A673 (cell line): Measurements from ENCODE around the gene REN. TPM values are rescaled to one million over a fixed set of nuclear protein-coding genes. Genes with fewer than 3 reads are reported as not detected.

ENCODE experiments used
- BruUV-seq: library from RNA; stranded (reverse); fragments of 400-500 nt; replicated peaks from 2 replicates; lab custom pipeline; 2021; lab: Mats Ljungman, UMichigan
- CTCF ChIA-PET: fragments of 300-600 bp; sonication (Branson Sonifier 250); formaldehyde crosslinking; loops from one replicate; lab custom pipeline; 2022; ENCODE audit warnings: antibody characterized with exemption; lab: Charles Lee
- POLR2A ChIA-PET: fragments of 300-600 bp; sonication (Branson Sonifier 250); formaldehyde crosslinking; loops from one replicate; lab custom pipeline; 2022; ENCODE audit warnings: antibody characterized with exemption; ENCODE audit not compliant: low non-redundant PET; lab: Charles Lee
- DNase-seq: peaks from one replicate; pipeline ENCODE4 v3.0.0-alpha.2; 2015; ENCODE audit warnings: low spot score
- H3K27ac ChIP-seq: fragments of 200-600 bp; sonication (generic); 2 replicates; pipeline ENCODE4 v1.5.1; 2016; ENCODE audit warnings: mixed run types, low read depth, mild to moderate bottlenecking, mixed read lengths, antibody characterized with exemption, low read length; ENCODE audit not compliant: poor library complexity, severe bottlenecking
- H3K27me3 ChIP-seq: fragments of 200-600 bp; sonication (generic); replicated peaks from 2 replicates; pipeline ENCODE4 v1.6.1; 2017; ENCODE audit warnings: mixed run types, low read depth, mild to moderate bottlenecking, mixed read lengths, antibody characterized with exemption, low read length; ENCODE audit not compliant: insufficient read depth, poor library complexity
- H3K36me3 ChIP-seq: fragments of 200-600 bp; sonication (generic); 2 replicates; pipeline ENCODE4 v1.6.1; 2016; ENCODE audit warnings: mixed run types, mild to moderate bottlenecking, mixed read lengths, antibody characterized with exemption, low read length; ENCODE audit not compliant: insufficient read depth, poor library complexity, severe bottlenecking
- H3K4me1 ChIP-seq: fragments of 200-600 bp; sonication (generic); 2 replicates; pipeline ENCODE4 v1.6.1; 2017; ENCODE audit warnings: mixed run types, mild to moderate bottlenecking, mixed read lengths, antibody characterized with exemption, low read length; ENCODE audit not compliant: insufficient read depth, poor library complexity, severe bottlenecking
- H3K4me3 ChIP-seq: fragments of 200-600 bp; sonication (generic); 2 replicates; pipeline ENCODE4 v1.5.1; 2016; ENCODE audit warnings: low read depth, mixed run types, mild to moderate bottlenecking, mixed read lengths, low read length; ENCODE audit not compliant: poor library complexity, severe bottlenecking
- H3K9me3 ChIP-seq: fragments of 200-600 bp; sonication (generic); 2 replicates; pipeline ENCODE4 v1.6.1; 2016; ENCODE audit warnings: mixed run types, low read depth, mild to moderate bottlenecking, mixed read lengths, antibody characterized with exemption, low read length; ENCODE audit not compliant: poor library complexity, severe bottlenecking
- CTCF ChIP-seq: fragments of 300-800, 200-600 bp; sonication (generic); conservative IDR thresholded peaks from 2 replicates; pipeline ENCODE4 v1.5.1; 2017; ENCODE audit warnings: low read depth, mild to moderate bottlenecking, antibody characterized with exemption, low read length, moderate library complexity, mixed read lengths
- EZH2 ChIP-seq: fragments of 200-600 bp; sonication (generic); IDR thresholded peaks from 2 replicates; pipeline ENCODE4 v1.6.1; 2017; ENCODE audit warnings: borderline replicate concordance, low read depth, mild to moderate bottlenecking, mixed read lengths, antibody characterized with exemption, low read length; ENCODE audit not compliant: poor library complexity, severe bottlenecking
- intact Hi-C: fragments of 100-400 bp; cut with micrococcal nuclease; formaldehyde crosslinking; loops from one replicate; pipeline ENCODE4 v1.10.0; 2022; ENCODE audit not compliant: unreplicated experiment
- total RNA-seq: library from RNA; stranded (reverse); gene quantifications from 2 replicates; pipeline ENCODE4 v1.2.3, GENCODE V29; 2021

The REN gene
- total RNA-seq, 1 experiment from 2014 or later, result not detected

- ChIA-PET CTCF (no interaction called here), POLR2A (no interaction called here)
- no peak for DNase-seq
- Histone ChIP-seq H3K27ac (no peak overlapping the region), H3K4me3 (no peak overlapping the region), H3K4me1 (peaks cover 34% of the 10 kb centered on the region), H3K27me3 (no peaks in the 10 kb centered on the region), H3K36me3 (no peaks in the 10 kb centered on the region), H3K9me3 (no peaks in the 10 kb centered on the region)
- intact Hi-C loops, result no loop called here
- BruUV-seq, result no TSS peak
- TF ChIP-seq EZH2 (no peak), CTCF (no peak)
Measured at GRCh38 chr1:204131978-204132377, 34.2 kb downstream of the REN start.

DNA sequence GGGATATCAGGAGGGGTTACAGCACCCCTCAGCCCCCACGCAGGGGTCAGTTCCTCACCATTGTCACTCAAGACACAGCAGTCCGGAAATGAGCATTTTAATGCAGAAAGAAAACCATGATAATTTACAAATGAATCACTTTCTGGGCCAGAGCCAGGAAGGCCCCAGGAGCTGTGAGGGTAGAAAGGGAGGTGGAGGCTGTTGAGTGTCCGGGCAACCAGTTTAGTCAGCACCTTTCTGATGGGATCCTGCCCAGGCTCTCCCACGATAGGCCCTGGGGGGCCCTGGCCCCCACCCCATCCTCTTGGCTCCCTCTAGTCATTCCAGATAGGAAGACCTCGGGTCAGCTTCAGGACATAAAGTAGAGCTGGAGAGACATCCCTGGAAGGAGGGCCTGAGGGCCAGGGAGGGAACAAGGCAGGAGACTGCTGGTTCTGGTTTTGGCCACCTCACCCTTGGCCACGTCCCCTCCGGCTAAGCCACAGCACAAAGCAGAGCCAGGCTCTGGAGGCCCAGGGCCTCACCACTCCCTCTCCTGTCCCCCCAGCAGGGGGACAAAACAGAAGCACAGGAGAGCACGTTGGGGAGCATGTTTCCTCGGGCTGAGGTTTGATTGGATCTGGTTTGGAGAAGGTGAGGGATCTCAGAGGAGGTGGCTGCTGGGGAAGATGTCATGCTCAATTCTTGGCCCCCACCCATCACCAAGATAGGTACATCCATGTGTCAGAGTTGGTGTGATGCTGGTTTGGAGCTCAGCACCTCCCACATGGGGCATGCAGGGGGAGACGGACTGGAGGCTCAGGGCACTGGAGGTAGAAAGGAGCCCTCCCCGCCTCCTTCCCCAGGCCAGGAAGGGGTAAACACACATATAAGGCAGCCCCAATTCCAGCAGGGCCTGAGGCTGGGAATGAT, 34.9 kb downstream of the REN start:
- TF ChIP-seq EZH2 (no peak), CTCF (0 out of 2 replicates have a peak, but pooled peaks have one; percentile 11)
- no TSS peak for BruUV-seq
- no peaks in the 10 kb centered on the region for H3K27me3 ChIP-seq
- H3K27ac ChIP-seq, result no peak overlapping the region
- H3K9me3 ChIP-seq, result no peaks in the 10 kb centered on the region
- ChIA-PET CTCF (interaction anchor here (0.9 to 1.5 kb wide), 2 partner anchors 232 to 260 kb away, joined by 3 to 10 read pairs; no protein-coding TSS in a partner anchor), POLR2A (interaction anchor here (0.6 kb wide), 1 partner anchor 61 kb away, joined by 3 read pairs; no protein-coding TSS in a partner anchor)
- intact Hi-C loops, result no loop called here
- DNase-seq, result peak; percentile 90
- no peak overlapping the region for H3K4me3 ChIP-seq
- H3K4me1 ChIP-seq, result peaks cover 36% of the 10 kb centered on the region
- no peaks in the 10 kb centered on the region for H3K36me3 ChIP-seq

DNA sequence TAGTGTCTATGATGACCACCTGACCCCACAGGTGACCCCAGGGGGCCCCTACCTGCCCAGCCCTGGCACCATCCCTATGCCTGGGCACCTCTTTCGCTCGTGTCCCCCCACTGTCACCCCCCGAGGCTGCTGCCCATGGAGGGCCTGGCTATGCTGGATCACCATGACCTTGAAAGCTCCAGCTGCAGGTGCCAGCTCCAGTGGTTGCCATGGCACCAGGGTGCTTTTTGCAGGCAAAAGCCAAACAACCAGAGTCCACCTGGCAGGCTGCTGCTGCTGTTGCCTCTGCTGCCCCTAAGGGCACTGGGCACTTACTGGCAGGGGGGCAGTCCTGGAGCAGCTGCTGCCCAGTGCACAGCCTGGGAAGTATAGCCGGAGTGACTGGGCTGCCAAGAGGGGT, 36.0 kb downstream of the REN start:
- Histone ChIP-seq H3K9me3 (no peaks in the 10 kb centered on the region), H3K36me3 (no peaks in the 10 kb centered on the region), H3K27ac (no peak overlapping the region), H3K4me3 (no peak overlapping the region), H3K27me3 (no peaks in the 10 kb centered on the region), H3K4me1 (peaks cover 36% of the 10 kb centered on the region)
- POLR2A ChIA-PET, result no interaction called here
- CTCF ChIA-PET, result interaction anchor here (0.6 to 2.5 kb wide), 3 partner anchors 259 to 319 kb away, joined by 4 to 10 read pairs (median 7); partner anchors contain the start of gene SNRPE
- BruUV-seq, result no TSS peak
- DNase-seq, result no peak
- intact Hi-C loops, result no loop called here
- no peak for TF ChIP-seq EZH2
- no peak for TF ChIP-seq CTCF
